Measurements from ENCODE around the gene MMS22L. TPM values are rescaled to one million over a fixed set of nuclear protein-coding genes. Genes with fewer than 3 reads are reported as not detected.

MMS22L gene
- total RNA-seq, 1 donor from 2014 or later = 8.8 TPM

DNA sequence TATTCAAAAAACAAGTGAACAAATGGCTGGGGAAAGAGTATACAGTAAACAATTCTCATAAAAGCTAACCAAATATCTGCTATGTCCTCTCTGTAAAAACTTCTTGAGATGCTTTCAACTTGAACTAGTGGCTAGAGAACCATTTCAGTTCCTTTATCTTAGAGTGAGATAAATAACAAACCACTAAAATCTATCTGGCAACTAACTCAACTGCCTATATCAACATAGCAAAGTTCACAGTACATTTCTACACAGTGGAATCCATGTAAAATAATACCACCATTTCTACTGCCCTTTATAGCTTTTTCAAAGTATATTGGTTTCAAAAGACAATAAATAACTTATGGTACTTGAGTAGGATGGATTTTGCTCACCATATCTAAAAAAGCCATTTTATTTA, 95.1 kb downstream of the MMS22L start:
- intact Hi-C loops (cut with DNase I) = loop anchor here (10.0 kb wide), 1 partner anchor 207 kb away; no protein-coding TSS in a partner anchor

DNA sequence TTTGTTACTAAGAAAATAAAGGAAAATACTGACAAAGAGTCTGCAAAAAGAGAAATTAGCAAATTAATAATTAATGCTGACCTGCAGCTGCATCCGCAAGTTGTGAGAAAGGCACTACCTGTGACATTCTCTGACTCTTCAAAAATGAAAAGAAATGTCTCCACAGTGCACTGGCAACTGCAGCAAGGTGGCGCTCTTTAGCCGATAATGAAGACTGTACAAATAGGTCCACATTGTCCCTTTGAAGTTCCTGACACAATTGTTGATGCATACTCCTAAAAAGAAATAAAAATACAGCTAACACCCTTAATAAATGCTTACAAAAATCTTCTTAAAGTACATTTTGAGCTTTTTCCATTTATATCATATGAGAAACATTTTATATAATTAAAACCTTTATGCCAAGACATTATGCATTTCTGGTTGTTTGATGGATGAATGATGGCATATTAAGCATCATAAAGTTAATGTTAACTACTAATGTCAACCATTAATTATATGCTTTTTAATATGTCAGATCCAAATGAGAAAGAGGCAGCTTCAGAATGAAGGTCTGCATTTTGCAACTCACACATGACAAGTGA, 96.5 kb downstream of the MMS22L start:
- Histone ChIP-seq H3K4me3 (no peak overlapping the region), H3K27ac (no peak overlapping the region), H3K36me3 (no peaks in the 10 kb centered on the region), H3K27me3 (ENCODE audit: low read depth) (no peaks in the 10 kb centered on the region), H3K4me1 (no peaks in the 10 kb centered on the region), H3K9me3 (no peaks in the 10 kb centered on the region)
- ATAC-seq = peak; percentile 72 to 86
- TF ChIP-seq, protein P1, sequence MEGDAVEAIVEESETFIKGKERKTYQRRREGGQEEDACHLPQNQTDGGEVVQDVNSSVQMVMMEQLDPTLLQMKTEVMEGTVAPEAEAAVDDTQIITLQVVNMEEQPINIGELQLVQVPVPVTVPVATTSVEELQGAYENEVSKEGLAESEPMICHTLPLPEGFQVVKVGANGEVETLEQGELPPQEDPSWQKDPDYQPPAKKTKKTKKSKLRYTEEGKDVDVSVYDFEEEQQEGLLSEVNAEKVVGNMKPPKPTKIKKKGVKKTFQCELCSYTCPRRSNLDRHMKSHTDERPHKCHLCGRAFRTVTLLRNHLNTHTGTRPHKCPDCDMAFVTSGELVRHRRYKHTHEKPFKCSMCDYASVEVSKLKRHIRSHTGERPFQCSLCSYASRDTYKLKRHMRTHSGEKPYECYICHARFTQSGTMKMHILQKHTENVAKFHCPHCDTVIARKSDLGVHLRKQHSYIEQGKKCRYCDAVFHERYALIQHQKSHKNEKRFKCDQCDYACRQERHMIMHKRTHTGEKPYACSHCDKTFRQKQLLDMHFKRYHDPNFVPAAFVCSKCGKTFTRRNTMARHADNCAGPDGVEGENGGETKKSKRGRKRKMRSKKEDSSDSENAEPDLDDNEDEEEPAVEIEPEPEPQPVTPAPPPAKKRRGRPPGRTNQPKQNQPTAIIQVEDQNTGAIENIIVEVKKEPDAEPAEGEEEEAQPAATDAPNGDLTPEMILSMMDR (IDR thresholded peaks at IDR 0.05) = peak; percentile 88
- intact Hi-C loops (cut with DNase I) = loop anchor here (10.0 kb wide), 1 partner anchor 208 kb away; no protein-coding TSS in a partner anchor
- peak; percentile 55 for DNase-seq

More for the DNA sequence above, 95.1 kb downstream of the MMS22L start:
- Histone ChIP-seq H3K4me1 (no peaks in the 10 kb centered on the region), H3K27me3 (ENCODE audit: low read depth) (no peaks in the 10 kb centered on the region), H3K4me3 (no peak overlapping the region), H3K9me3 (no peaks in the 10 kb centered on the region), H3K27ac (no peak overlapping the region), H3K36me3 (no peaks in the 10 kb centered on the region)
- ATAC-seq (no peak), DNase-seq (no peak)
- TF ChIP-seq, protein P1 (IDR thresholded peaks at IDR 0.05) = no peak

DNA sequence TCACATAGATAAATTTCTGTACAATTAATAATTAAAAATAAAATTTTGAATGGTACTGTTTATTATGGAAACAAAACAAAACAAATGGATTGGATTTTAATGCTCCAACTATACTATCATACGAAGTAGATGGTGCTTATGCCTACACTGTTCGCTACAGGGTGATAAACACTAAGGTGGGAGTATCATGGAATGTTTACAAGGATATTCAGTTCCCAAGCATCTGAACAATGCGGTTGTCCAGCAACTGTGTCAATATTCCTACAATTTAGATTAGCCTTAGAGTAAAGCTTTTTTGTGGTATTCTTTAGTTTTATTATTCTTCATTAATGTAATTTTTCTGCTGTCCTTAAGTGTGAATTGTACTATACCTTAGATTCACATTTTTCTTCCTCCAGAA, 105.1 kb downstream of the MMS22L start:
- ATAC-seq (peak in 1 of 2 donors; percentile 64), DNase-seq (no peak)
- Histone ChIP-seq H3K4me1 (no peaks in the 10 kb centered on the region), H3K27me3 (ENCODE audit: low read depth) (no peaks in the 10 kb centered on the region), H3K27ac (no peak overlapping the region), H3K36me3 (no peaks in the 10 kb centered on the region), H3K9me3 (no peaks in the 10 kb centered on the region), H3K4me3 (no peak overlapping the region)
- TF ChIP-seq, protein P1 (IDR thresholded peaks at IDR 0.05) = no peak
- intact Hi-C loops (cut with DNase I) = no loop called here

DNA sequence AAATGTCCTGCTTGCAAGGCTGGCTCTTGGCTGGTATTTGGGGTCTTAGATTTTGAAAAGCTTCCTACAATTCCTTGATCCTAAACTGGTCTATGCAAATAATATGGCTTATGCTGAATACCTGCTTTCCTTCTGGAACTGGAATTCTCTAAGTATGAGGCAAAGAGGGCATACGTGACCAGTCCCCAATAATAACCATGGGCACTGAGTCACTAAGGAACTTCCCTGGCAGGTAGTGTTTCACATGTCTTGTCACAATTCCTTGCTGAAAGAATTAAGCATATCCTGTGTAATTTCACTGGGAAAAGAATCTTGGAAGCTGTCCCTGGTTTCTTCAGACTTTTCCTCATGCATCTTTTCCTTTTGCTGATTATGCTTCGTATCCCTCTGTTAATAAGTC, 106.5 kb downstream of the MMS22L start:
- Histone ChIP-seq H3K4me1 (no peaks in the 10 kb centered on the region), H3K27me3 (ENCODE audit: low read depth) (no peaks in the 10 kb centered on the region), H3K4me3 (no peak overlapping the region), H3K27ac (no peak overlapping the region), H3K9me3 (no peaks in the 10 kb centered on the region), H3K36me3 (no peaks in the 10 kb centered on the region)
- TF ChIP-seq, protein P1 (IDR thresholded peaks at IDR 0.05) = no peak
- peak in 1 of 2 donors; percentile 65 for ATAC-seq
- no peak for DNase-seq
- intact Hi-C loops (cut with DNase I) = no loop called here

DNA sequence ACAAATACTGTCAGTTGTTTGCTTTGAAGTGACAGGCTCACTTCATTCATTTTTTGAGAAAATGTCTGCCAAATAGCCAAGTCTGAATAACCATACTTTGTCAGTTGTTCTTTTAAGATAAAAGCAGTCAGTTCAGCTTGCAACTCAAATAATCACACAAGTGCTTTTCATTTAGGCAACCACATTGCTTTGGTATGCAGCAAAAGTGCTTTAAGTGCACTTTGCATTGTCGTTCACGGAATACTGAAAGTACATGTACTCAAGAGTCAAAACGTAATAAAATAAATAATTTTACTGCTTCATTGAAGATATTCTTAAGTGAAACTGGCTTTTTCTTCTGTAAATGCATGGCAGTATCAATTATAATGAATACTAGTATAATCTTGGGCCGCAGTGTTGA, 107.2 kb downstream of the MMS22L start:
- no peaks in the 10 kb centered on the region for H3K9me3 ChIP-seq
- intact Hi-C loops (cut with DNase I) = no loop called here
- no peaks in the 10 kb centered on the region for H3K4me1 ChIP-seq
- TF ChIP-seq, protein P1 (IDR thresholded peaks at IDR 0.05) = no peak
- H3K36me3 ChIP-seq = no peaks in the 10 kb centered on the region
- DNase-seq = no peak
- no peak overlapping the region for H3K27ac ChIP-seq
- peak; percentile 76 to 97 for ATAC-seq
- no peaks in the 10 kb centered on the region for H3K27me3 ChIP-seq (ENCODE audit: low read depth)
- no peak overlapping the region for H3K4me3 ChIP-seq

All from lower lobe of right lung (tissue), 2 donors.